Right atrium auricular region (tissue), 2 donors: Measurements from ENCODE around the gene PIWIL4. TPM values are rescaled to one million over a fixed set of nuclear protein-coding genes. Genes with fewer than 3 reads are reported as not detected.
A peak's percentile ranks its signal among the peaks of the same experiment; 100 is the strongest.
"Not testable (repeated sequence)": the region's sequence is repeated elsewhere in the genome, so short reads cannot be mapped to it uniquely, and the experiment has no call there.

ENCODE experiments used
- DNase-seq: peaks from one replicate; pipeline ENCODE4 v3.0.0-alpha.2; 2019; ENCODE audit warnings: low spot score
- H3K27ac ChIP-seq, 2 donors: fragments of 200-600 bp; sonication (generic); 1 replicate in 1 of 2; 2 replicates in 1 of 2; pipeline ENCODE4 v1.5.1; 2016 to 2019
- H3K27me3 ChIP-seq, 2 donors: fragments of 200-600 bp; sonication (generic); one replicate each; pipeline versions ENCODE4 v1.5.1 to v1.6.0; 2017 to 2019
- H3K36me3 ChIP-seq: fragments of 200-600 bp; sonication (generic); one replicate; pipeline ENCODE4 v1.5.1; 2016
- H3K4me1 ChIP-seq, 2 donors: fragments of 200-600 bp; sonication (generic); one replicate each; pipeline versions ENCODE4 v1.5.1 to v1.6.0; 2017 to 2019
- H3K4me3 ChIP-seq, 2 donors: fragments of 200-600 bp; sonication (generic); 1 replicate in 1 of 2; 2 replicates in 1 of 2; pipeline ENCODE4 v1.5.1; 2017 to 2019; ENCODE audit warnings: mild to moderate bottlenecking in 1 of 2, moderate library complexity in 1 of 2
- H3K9me3 ChIP-seq, 2 donors: fragments of 200-600 bp; sonication (generic); one replicate each; pipeline ENCODE4 v1.5.1; 2019
- total RNA-seq, 2 donors: library from RNA; depleted of rRNA; stranded (reverse); fragments of >200 nt; gene quantifications; one replicate each; pipeline ENCODE4 v1.1.0, GENCODE V29; 2016
- TF ChIP-seq, protein P1 (sequence below), 2 donors: fragments of 200-600 bp; sonication (generic); IDR thresholded peaks; one replicate each; pipeline ENCODE4 v1.5.1; 2019; ENCODE audit warnings: antibody characterized with exemption in 2 of 2

The PIWIL4 gene
- total RNA-seq, 2 donors from 2014 or later: 1.8 to 3.2 TPM

GRCh38 chr11:94641167-94641761 is 74.1 kb downstream of the PIWIL4 start:
- DNase-seq: peak; percentile 65

DNA sequence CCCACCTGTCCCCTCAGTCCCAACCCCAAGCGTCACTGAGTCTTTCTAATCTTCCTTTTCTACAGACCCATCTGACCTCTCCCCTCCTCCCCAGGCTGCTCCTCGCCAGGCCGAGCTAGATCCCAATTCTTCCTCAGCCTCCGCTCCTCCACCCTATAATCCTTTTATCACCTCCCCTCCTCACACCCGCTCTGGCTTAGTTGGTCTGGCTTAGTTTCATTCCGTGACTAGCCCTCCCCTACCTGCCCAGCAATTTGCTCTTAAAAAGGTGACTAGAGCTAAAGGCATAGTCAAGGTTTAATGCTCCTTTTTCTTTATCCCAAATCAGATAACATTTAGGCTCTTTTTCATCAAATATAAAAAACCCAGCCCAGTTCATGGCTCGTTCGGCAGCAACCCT is 76.0 kb downstream of the PIWIL4 start:
- not testable (repeated sequence) for H3K36me3 ChIP-seq, H3K27ac ChIP-seq, DNase-seq, H3K9me3 ChIP-seq, H3K4me3 ChIP-seq, H3K27me3 ChIP-seq
- H3K4me1 ChIP-seq: peaks cover 0 to 17% of the 10 kb centered on the region in 2 donors

More at GRCh38 chr11:94641167-94641761, 74.1 kb downstream of the PIWIL4 start:
- H3K9me3 ChIP-seq: no peaks in the 10 kb centered on the region
- H3K27me3 ChIP-seq: no peaks in the 10 kb centered on the region
- no peaks in the 10 kb centered on the region for H3K36me3 ChIP-seq
- H3K4me1 ChIP-seq: peaks cover 0 to 21% of the 10 kb centered on the region in 2 donors
- TF ChIP-seq, protein P1, sequence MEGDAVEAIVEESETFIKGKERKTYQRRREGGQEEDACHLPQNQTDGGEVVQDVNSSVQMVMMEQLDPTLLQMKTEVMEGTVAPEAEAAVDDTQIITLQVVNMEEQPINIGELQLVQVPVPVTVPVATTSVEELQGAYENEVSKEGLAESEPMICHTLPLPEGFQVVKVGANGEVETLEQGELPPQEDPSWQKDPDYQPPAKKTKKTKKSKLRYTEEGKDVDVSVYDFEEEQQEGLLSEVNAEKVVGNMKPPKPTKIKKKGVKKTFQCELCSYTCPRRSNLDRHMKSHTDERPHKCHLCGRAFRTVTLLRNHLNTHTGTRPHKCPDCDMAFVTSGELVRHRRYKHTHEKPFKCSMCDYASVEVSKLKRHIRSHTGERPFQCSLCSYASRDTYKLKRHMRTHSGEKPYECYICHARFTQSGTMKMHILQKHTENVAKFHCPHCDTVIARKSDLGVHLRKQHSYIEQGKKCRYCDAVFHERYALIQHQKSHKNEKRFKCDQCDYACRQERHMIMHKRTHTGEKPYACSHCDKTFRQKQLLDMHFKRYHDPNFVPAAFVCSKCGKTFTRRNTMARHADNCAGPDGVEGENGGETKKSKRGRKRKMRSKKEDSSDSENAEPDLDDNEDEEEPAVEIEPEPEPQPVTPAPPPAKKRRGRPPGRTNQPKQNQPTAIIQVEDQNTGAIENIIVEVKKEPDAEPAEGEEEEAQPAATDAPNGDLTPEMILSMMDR (IDR thresholded peaks at IDR 0.05): no peak
- H3K27ac ChIP-seq: no peak overlapping the region
- no peak overlapping the region for H3K4me3 ChIP-seq

DNA sequence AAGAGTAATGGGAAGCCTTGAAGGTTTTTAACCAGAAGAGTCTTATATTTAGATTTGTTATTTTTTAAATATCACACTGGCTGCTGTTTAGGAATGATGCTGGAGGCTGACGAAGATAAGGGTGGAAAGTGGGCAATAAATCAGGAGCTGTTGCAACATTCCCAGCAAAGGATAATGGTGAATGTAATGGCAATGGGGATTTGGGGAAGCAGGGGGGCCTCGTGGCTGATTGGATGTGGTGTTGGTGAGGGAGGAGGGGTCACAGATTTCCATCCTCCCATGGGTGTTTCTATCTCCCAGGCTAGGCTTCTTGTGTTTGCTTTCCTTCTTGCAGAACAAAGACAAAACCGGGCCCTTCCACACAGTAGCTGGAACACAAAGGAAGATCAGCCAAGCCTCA is 80.8 kb downstream of the PIWIL4 start:
- H3K27me3 ChIP-seq: no peaks in the 10 kb centered on the region
- no peak overlapping the region for H3K4me3 ChIP-seq
- H3K36me3 ChIP-seq: no peaks in the 10 kb centered on the region
- TF ChIP-seq, protein P1 (IDR thresholded peaks at IDR 0.05): no peak
- no peaks in the 10 kb centered on the region for H3K9me3 ChIP-seq
- peak overlapping the region; percentile 35 to 47 for H3K27ac ChIP-seq
- peak; percentile 77 for DNase-seq
- H3K4me1 ChIP-seq: peaks cover 0 to 8% of the 10 kb centered on the region in 2 donors

DNA sequence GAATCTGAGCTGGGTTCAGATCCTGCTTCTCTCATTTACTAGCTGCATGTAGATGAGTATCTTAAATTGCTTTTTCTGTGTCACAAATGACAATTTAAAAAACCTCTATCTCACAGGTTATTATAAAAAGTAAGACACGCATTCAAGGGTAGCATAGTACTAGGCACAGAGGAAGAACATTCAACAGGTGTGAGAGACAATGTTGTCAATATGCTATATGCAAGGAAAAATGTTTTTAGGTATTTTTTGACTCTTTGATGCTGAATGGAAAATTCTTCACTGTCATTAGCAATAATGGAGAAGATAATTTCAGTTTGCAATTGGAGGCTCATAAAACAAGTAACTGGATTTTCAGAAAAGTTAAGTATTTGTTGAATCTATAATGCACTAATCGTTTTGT is 81.6 kb downstream of the PIWIL4 start:
- Histone ChIP-seq H3K4me3 (no peak overlapping the region), H3K36me3 (no peaks in the 10 kb centered on the region), H3K9me3 (no peaks in the 10 kb centered on the region), H3K4me1 (peaks cover 0 to 8% of the 10 kb centered on the region in 2 donors), H3K27ac (no peak overlapping the region), H3K27me3 (no peaks in the 10 kb centered on the region)
- TF ChIP-seq, protein P1 (IDR thresholded peaks at IDR 0.05): no peak
- no peak for DNase-seq

- no peaks in the 10 kb centered on the region for H3K27me3 ChIP-seq
- H3K27ac ChIP-seq: no peak overlapping the region
- H3K4me1 ChIP-seq: peaks cover 0 to 8% of the 10 kb centered on the region in 2 donors
- TF ChIP-seq, protein P1 (IDR thresholded peaks at IDR 0.05): no peak
- H3K9me3 ChIP-seq: no peaks in the 10 kb centered on the region
- no peak for DNase-seq
- H3K36me3 ChIP-seq: no peaks in the 10 kb centered on the region
- no peak overlapping the region for H3K4me3 ChIP-seq
Measured at GRCh38 chr11:94649254-94649653, 82.1 kb downstream of the PIWIL4 start.

GRCh38 chr11:94649964-94650623 is 82.9 kb downstream of the PIWIL4 start:
- DNase-seq: no peak
- no peaks in the 10 kb centered on the region for H3K27me3 ChIP-seq
- TF ChIP-seq, protein P1 (IDR thresholded peaks at IDR 0.05): no peak
- no peaks in the 10 kb centered on the region for H3K36me3 ChIP-seq
- H3K4me3 ChIP-seq: no peak overlapping the region
- H3K4me1 ChIP-seq: peaks cover 0 to 8% of the 10 kb centered on the region in 2 donors
- H3K27ac ChIP-seq: no peak overlapping the region
- no peaks in the 10 kb centered on the region for H3K9me3 ChIP-seq
